Stimulated activated CD8-positive, alpha-beta memory T cell treated with anti-CD3 and anti-CD28 coated beads, Interleukin-2, amount 100 ng/mL, for 48 hours (primary cell): ENCODE data around the gene CDH4.
"Not testable (repeated sequence)": the region's sequence is repeated elsewhere in the genome, so short reads cannot be mapped to it uniquely, and the experiment has no call there.

ENCODE experiments used
- DNase-seq, 2 donors: peaks; one replicate each; pipeline ENCODE4 v3.0.0-alpha.2; 2020; ENCODE audit warnings: low read depth in 2 of 2

CDH4 gene

GRCh38 chr20:61977419-61977786 lies 725.3 kb downstream of the CDH4 start:
- DNase-seq, result no peak

DNA sequence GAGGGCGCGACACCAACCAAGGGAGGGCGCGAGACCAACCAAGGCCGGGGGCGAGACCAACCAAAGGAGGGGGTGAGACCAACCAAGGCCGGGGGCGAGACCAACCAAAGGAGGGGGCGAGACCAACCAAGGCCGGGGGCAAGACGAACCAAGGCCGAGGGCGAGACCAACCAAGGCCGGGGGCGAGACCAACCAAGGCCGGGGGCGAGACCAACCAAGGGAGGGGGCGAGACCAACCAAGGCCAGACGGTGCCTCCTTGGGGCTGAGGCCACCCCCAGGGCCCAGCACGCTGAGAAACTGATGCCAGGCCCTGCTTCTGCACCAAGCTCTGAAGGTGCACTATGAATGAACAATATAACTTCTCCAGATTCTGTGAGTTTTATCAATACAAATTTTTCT lies 726.4 kb downstream of the CDH4 start:
- DNase-seq, result no peak

GRCh38 chr20:61979090-61979489 lies 727.0 kb downstream of the CDH4 start:
- no peak for DNase-seq

DNA sequence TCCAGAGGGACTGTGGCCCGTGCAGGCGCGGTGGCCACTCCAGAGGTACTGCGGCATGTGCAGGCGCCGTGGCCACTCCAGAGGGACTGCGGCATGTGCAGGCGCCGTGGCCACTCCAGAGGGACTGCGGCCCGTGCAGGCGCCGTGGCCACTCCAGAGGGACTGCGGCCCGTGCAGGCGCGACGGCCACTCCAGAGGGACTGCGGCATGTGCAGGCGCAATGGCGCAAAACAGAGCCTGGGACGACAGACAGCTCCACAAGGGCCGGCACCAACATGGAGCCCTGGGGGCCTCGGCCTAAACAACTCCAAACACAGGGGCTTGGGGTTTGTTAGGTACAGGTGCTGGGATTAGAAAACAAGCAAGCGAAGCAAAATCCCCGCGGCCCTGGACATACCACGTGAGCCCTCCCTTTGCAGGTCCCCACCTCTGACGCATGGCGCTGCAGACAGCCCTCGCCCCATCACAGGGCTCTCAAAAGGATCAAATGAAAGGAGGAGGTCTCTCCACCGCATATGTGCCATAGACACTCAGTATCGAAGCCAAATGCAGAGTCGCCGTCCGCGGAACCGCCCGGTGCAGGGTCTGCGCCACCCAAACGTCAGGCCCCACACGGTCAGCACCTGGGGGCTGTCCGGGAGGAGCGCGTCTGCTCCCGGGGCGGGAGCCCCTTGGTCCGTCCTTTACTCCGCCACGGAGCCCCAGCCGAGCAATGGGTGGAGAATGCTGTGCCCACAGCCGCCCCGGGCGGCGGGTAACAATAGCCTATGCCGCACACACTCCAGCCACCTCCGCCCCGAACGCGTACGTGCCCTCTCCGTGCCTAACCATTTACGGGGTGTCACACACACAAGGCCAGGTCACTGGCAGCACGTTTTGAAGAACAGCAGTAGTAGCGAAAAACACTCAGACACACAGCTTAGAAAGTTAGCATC lies 727.9 kb downstream of the CDH4 start:
- DNase-seq, result no peak

DNA sequence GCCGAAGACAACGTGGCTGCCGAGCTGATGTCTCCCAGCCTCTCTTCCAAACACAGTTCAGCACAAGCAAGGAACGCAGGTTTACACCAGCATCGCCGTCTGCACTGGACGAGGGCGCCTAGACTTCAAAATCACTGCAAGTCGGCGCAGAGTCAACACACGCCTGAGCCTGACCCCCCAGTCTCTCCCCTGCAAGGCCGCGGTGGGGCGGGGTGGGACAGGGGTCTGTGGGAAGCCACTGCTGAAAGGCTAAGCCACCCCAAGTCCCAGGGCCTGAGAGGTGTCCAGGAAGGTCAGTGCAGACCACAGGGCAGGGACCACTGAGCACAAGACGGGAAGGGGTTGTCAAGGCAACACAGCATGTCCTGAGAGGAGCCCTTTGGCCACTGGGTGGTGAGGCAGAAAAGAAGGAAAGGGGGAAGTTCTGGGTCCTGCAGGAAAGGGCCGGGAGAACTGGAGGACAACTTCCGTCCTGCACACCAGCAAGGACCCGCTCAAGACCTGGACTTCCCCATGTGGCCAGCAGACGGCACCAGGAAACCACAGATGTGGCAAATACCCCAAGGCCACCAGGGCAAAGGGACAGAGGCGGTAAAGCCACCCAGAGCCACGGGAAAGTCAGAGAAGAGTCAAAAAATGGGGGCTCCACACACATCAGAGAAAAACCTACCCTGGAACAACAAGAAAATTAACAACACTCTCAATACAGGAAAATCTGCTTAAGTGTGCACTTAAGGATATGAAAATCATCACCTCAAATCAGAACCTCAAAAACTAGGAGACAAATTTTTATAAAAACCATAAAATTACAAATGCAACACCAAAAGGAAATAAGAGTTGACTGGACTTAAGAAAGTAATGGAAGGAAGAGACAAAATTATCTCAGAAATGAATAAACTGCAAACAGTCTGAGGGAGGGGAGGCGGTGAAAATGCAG lies 728.9 kb downstream of the CDH4 start:
- no peak for DNase-seq

DNA sequence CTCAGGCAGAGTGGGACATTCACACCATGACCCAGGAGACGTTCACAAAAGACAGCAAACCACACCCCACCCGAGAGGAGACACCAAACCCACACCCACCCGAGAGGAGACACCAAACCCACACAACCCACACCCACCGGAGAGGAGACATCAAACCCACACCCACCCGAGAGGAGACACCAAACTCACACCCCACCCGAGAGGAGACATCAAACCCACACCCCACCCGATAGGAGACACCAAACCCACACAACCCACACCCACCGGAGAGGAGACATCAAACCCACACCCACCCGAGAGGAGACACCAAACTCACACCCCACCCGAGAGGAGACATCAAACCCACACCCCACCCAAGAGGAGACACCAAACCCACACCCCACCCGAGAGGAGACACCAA lies 729.6 kb downstream of the CDH4 start:
- DNase-seq, result not testable (repeated sequence)

DNA sequence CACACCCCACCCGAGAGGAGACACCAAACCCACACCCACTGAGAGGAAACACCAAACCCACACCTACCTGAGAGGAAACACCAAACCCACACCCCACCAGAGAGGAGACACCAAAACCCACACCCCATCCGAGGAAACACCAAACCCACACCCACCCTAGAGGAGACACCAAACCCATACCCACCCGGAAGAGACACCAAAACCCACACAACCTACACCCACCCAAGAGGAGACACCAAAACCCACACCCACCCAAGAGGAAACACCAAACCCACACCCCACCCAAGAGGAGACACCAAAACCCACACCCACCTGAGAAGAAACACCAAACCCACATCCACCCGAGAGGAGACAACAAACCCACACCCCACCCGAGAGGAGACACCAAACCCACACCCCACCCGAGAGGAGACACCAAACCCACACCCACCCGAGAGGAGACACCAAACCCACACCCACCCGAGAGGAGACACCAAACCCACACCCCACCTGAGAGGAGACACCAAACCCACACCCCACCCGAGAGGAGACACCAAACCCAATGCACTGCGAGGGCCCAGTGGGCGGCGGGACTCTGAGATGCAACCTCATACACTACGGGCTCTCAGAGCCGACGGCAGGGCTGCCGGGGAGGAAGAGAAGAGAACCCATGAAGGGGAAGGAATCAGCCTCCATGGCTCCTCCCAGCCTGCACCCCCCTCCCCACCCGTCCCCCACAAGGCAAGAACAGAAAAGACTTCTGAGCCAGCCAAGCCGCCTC lies 730.3 kb downstream of the CDH4 start:
- DNase-seq, result no peak

DNA sequence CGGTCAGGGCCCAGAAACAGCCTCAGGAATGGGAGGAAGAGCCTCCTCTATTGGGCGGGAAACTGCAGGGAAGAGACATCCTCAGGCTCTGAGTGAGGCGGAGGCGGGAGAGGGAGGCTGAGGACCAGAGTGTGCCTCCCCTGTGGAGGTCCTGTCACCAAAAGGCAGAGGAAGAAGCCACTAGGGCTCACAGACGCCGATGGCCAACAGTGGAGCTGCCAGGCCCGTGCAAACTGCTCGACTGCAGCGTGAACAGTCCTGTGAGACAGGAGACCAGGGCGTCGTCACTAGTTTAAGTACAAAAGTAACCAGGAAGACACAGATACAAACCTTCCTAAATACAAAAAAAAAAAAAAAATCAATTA lies 730.9 kb downstream of the CDH4 start:
- DNase-seq, result no peak

DNA sequence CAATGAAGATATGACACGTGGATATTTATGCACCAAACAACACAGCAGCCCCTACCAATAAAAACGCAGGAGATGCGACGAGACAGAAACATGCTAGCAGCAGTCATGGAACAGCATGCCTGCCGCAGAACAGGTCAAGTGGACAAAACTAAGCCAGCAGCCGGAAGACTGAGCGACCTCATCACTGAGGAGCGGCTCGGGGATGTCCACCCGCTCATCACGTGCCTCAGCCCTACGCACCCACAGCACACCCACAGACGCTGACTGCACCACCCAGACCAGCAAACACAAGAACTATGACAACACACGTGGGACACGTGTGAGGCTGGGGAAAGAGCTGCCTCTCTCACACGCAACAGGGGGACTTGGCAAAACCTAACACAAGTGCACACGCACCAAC lies 731.9 kb downstream of the CDH4 start:
- no peak for DNase-seq

- not testable (repeated sequence) for DNase-seq
Observed at GRCh38 chr20:61984431-61984830, 732.4 kb downstream of the CDH4 start.

DNA sequence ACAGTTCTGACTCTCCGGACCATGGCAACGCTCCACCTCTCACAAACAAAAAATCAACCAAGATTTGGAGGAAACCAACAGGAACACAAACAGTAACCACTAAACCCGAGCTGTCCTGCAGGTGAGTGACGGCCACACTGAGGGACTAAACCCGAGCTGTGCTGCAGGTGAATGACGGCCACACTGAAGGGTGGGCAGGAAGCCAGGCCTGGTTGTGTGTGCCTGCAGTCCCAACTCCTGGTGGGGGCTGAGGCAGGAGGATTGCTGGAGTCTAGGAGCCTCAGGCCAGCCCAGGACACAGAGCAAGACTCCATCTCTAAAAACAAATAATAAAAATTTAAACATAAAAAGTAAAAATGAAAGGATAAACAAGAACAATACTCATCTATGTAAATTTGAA lies 733.0 kb downstream of the CDH4 start:
- no peak for DNase-seq

- no peak for DNase-seq
Observed at GRCh38 chr20:61986762-61987321, 734.8 kb downstream of the CDH4 start.

- no peak for DNase-seq
Observed at GRCh38 chr20:61988665-61989064, 736.6 kb downstream of the CDH4 start.

DNA sequence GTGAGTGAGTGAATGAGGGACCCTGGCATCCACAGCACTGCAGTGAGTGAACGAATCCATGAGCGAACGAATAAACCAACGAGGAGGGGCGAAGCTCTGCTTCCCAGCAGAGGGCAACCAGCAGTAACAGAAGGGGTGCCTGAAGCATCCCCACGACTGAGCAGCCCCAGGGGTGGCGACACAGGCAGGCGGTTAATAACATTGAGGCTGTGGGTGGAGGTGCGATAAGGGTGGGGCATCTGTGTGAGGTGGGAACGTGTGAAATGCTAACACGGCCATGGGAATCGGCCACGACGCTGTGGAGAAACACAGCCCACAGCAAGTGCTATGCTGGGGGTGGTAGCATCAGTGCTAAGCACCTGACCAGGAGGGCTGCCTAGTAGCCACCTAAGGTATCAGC lies 737.7 kb downstream of the CDH4 start:
- no peak for DNase-seq
